SH-SY5Y (cell line): Measurements from ENCODE around the gene DCUN1D2.

ENCODE experiments used
- GATA2 ChIP-seq: IDR thresholded peaks from 2 replicates; pipeline ENCODE4 v1.6.1; 2011; ENCODE audit warnings: mild to moderate bottlenecking, low read depth, low read length
- GATA3 ChIP-seq: IDR thresholded peaks from 2 replicates; pipeline ENCODE4 v1.6.1; 2011; ENCODE audit warnings: low read depth, mild to moderate bottlenecking, low read length, moderate library complexity

DNA sequence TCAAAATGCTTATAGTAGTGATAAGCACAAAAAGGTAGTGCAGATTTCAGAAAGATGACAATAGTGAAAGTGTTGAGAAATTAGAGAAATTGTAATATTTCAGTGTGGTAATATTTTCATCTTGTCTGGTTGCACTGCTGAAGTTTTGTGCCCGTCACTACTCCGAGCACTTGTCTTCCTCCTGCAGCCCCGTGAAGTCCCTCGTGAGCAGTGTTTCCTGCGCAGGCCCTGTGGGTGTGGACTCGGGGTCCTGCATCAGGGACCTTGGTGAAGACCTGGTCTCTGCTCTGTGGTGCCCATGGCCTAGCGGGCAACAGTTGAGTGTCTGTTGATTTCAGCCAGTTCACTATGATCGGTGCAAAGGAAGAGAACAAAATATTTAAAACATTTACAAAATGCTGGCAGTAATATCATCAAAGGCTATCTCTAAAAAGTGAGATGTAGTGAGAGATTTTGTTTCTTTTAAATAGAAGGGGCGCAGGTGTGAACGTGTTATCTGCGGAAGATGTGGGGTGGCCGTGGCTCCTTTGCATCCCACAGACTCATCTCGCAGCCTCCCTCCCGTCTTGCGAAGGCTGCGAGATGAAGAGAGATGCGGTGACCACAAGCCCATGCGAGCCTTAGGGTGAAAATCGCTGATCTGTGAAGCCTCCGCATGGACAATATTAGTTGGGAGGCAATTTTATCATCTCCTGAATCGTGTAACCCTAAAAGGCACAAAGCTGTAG lies 27.7 kb upstream of the DCUN1D2 start:
- no peak for TF ChIP-seq GATA2
- no peak for TF ChIP-seq GATA3
